HEK293 (cell line): ENCODE results near the gene CLTCL1.

Experiments
- CTCF ChIA-PET: fragments of 350-600 bp; formaldehyde crosslinking; extraction: SDS; loops from one replicate; lab custom pipeline; 2021; ENCODE audit warnings: antibody characterized with exemption; lab: Yijun Ruan, JAX
- POLR2A ChIA-PET: fragments of 300-600 bp; formaldehyde crosslinking; extraction: SDS; loops from one replicate; lab custom pipeline; 2020; ENCODE audit warnings: antibody characterized with exemption, inconsistent platforms; lab: Yijun Ruan, JAX
- H3K27ac ChIP-seq: fragments of 200-500 bp; sonication (Bioruptor generic); 2 replicates; pipeline ENCODE4 v1.5.1; 2014; ENCODE audit warnings: low read depth, low read length, control low read depth, inconsistent platforms; ENCODE audit errors: extremely low read depth
- H3K36me3 ChIP-seq, 2 experiments: fragments of 200-500 bp in 1 of 2; sonication (Bioruptor generic) in 1 of 2; 1 replicate in 1 of 2; 2 replicates in 1 of 2; pipeline ENCODE4 v1.5.1; 2014 to 2017; ENCODE audit warnings: inconsistent platforms in 2 of 2, low read length in 2 of 2; ENCODE audit not compliant: control insufficient read depth in 2 of 2, insufficient read depth in 1 of 2
- H3K4me1 ChIP-seq: fragments of 200-500 bp; sonication (Bioruptor generic); 2 replicates; pipeline ENCODE4 v1.5.1; 2014; ENCODE audit warnings: mild to moderate bottlenecking, low read length, inconsistent platforms; ENCODE audit not compliant: control insufficient read depth, insufficient read depth
- H3K4me3 ChIP-seq: 2 replicates; pipeline ENCODE4 v1.5.1; 2011; ENCODE audit warnings: low read depth, mild to moderate bottlenecking, control low read depth, low read length, moderate library complexity
- H3K9me3 ChIP-seq: fragments of 200-500 bp; sonication (Bioruptor generic); 2 replicates; pipeline ENCODE4 v1.5.1; 2014; ENCODE audit warnings: low read depth, low read length, inconsistent platforms; ENCODE audit not compliant: control insufficient read depth, insufficient read depth
- ELK4 ChIP-seq: IDR thresholded peaks from 2 replicates; pipeline ENCODE4 v1.6.1; 2011; ENCODE audit warnings: mild to moderate bottlenecking, low read depth, low read length, borderline replicate concordance
- KLF17 ChIP-seq: fragments of 450-650 bp; formaldehyde crosslinking; IDR thresholded peaks from 2 replicates; pipeline ENCODE4 v1.5.1; 2016; ENCODE audit warnings: missing biosample characterization, missing genetic modification characterization
- OSR2 ChIP-seq: fragments of 450-650 bp; formaldehyde crosslinking; IDR thresholded peaks from 2 replicates; pipeline ENCODE4 v1.5.1; 2016; ENCODE audit warnings: missing biosample characterization, missing genetic modification characterization
- PRDM4 ChIP-seq: fragments of 450-650 bp; formaldehyde crosslinking; IDR thresholded peaks from 2 replicates; pipeline ENCODE4 v1.5.1; 2017; ENCODE audit warnings: missing biosample characterization, missing genetic modification characterization
- SCRT1 ChIP-seq: fragments of 450-650 bp; formaldehyde crosslinking; IDR thresholded peaks from 2 replicates; pipeline ENCODE4 v1.5.1; 2016; ENCODE audit warnings: missing biosample characterization, missing genetic modification characterization, borderline replicate concordance
- TRIM28 ChIP-seq: IDR thresholded peaks from 2 replicates; pipeline ENCODE4 v1.6.1; 2011; ENCODE audit warnings: low read length, control low read depth, borderline replicate concordance
- ZBTB10 ChIP-seq: fragments of 450-650 bp; formaldehyde crosslinking; IDR thresholded peaks from 2 replicates; pipeline ENCODE4 v1.5.1; 2016; ENCODE audit warnings: missing biosample characterization, missing genetic modification characterization
- ZEB2 ChIP-seq: fragments of 450-650 bp; formaldehyde crosslinking; IDR thresholded peaks from 2 replicates; pipeline ENCODE4 v1.5.1; 2016; ENCODE audit warnings: missing biosample characterization, missing genetic modification characterization
- ZFP41 ChIP-seq: fragments of 450-650 bp; formaldehyde crosslinking; IDR thresholded peaks from 2 replicates; pipeline ENCODE4 v1.5.1; 2016; ENCODE audit warnings: missing biosample characterization, missing genetic modification characterization, borderline replicate concordance
- ZIC2 ChIP-seq: fragments of 450-650 bp; formaldehyde crosslinking; IDR thresholded peaks from 2 replicates; pipeline ENCODE4 v1.5.1; 2016; ENCODE audit warnings: missing biosample characterization, missing genetic modification characterization
- ZNF169 ChIP-seq: fragments of 450-650 bp; formaldehyde crosslinking; IDR thresholded peaks from 2 replicates; pipeline ENCODE4 v1.5.1; 2016; ENCODE audit warnings: missing biosample characterization, missing genetic modification characterization
- ZNF175 ChIP-seq: fragments of 450-650 bp; formaldehyde crosslinking; IDR thresholded peaks from 2 replicates; pipeline ENCODE4 v1.5.1; 2016; ENCODE audit warnings: missing biosample characterization, missing genetic modification characterization
- ZNF292 ChIP-seq: fragments of 450-650 bp; formaldehyde crosslinking; IDR thresholded peaks from 2 replicates; pipeline ENCODE4 v1.5.1; 2016; ENCODE audit warnings: low read depth, missing biosample characterization, missing genetic modification characterization, borderline replicate concordance
- ZNF354C ChIP-seq: fragments of 450-650 bp; formaldehyde crosslinking; IDR thresholded peaks from 2 replicates; pipeline ENCODE4 v1.5.1; 2016; ENCODE audit warnings: missing biosample characterization, missing genetic modification characterization, low read depth, borderline replicate concordance
- ZNF416 ChIP-seq: fragments of 450-650 bp; formaldehyde crosslinking; IDR thresholded peaks from 2 replicates; pipeline ENCODE4 v1.5.1; 2016; ENCODE audit warnings: missing biosample characterization, missing genetic modification characterization
- ZNF433 ChIP-seq: fragments of 450-650 bp; formaldehyde crosslinking; IDR thresholded peaks from 2 replicates; pipeline ENCODE4 v1.5.1; 2016; ENCODE audit warnings: missing biosample characterization, missing genetic modification characterization, low read depth
- ZNF558 ChIP-seq: fragments of 450-650 bp; formaldehyde crosslinking; IDR thresholded peaks from 2 replicates; pipeline ENCODE4 v1.5.1; 2016; ENCODE audit warnings: missing biosample characterization, missing genetic modification characterization
- ZNF610 ChIP-seq: fragments of 450-650 bp; formaldehyde crosslinking; IDR thresholded peaks from 2 replicates; pipeline ENCODE4 v1.5.1; 2016; ENCODE audit warnings: missing biosample characterization, missing genetic modification characterization, borderline replicate concordance
- ZNF747 ChIP-seq: fragments of 450-650 bp; formaldehyde crosslinking; IDR thresholded peaks from 2 replicates; pipeline ENCODE4 v1.5.1; 2016; ENCODE audit warnings: missing biosample characterization, missing genetic modification characterization
- ZNF768 ChIP-seq: fragments of 450-650 bp; formaldehyde crosslinking; IDR thresholded peaks from 2 replicates; pipeline ENCODE4 v1.5.1; 2018; ENCODE audit warnings: missing biosample characterization, mild to moderate bottlenecking, missing genetic modification characterization
- TF ChIP-seq, protein P1 (sequence below): sonication (generic); formaldehyde crosslinking; IDR thresholded peaks from 2 replicates; pipeline ENCODE4 v1.8.1; 2022; ENCODE audit warnings: mild to moderate bottlenecking, moderate library complexity, missing genetic modification reagents
- TF ChIP-seq, protein P2 (sequence below): fragments of 450-650 bp; formaldehyde crosslinking; IDR thresholded peaks from 2 replicates; pipeline ENCODE4 v1.5.1; 2016; ENCODE audit warnings: missing biosample characterization, missing genetic modification characterization

Gene CLTCL1

DNA sequence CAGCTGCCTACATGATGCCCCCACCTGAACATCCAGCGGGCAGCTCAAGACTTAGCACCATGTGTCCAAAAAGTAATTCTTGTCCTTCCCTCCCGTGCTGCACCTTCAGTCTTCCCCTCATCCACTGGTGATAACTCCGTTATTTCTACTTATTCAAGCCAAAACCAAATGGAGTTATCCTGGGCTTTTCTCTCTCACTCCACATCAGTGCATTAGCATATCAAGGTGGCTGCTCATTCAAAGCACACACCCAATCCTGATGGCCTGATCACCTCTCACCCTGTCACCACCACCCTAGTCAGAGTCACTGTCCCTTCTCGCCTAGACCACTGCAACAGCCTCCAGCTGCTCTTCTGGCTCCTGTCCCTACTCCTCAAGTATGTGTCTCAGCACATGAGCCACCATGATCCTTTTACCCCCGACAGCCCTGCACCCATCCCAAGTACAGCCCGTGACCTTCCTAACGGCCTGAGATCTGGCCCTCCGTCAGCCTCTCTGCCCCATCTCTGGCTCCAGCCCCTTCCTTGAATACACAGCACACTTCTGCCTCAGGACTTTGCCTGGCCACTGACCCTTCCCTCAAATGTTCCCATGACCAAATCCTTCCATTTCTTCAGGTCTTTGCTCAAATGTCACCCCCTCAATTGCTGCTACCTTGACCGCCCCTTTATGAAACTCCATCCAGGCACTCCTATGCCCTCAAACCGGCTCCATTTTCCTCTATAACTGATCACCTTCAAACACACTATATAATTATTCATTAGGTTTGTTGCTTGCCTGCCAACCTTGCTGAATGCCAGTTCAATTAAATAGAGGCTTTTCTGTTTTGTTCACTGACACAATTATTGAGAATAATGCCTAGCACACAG, 93.3 kb downstream of the CLTCL1 start:
- H3K9me3 ChIP-seq = no peaks in the 10 kb centered on the region
- peaks cover 0 to 47% of the 10 kb centered on the region in 2 experiments; a peak in 1 of 3 replicates for H3K36me3 ChIP-seq
- H3K4me3 ChIP-seq = no peak overlapping the region
- no peaks in the 10 kb centered on the region for H3K4me1 ChIP-seq
- POLR2A ChIA-PET = no interaction called here
- no peak overlapping the region for H3K27ac ChIP-seq
- TF ChIP-seq ZNF610 = no peak
- no peak for TF ChIP-seq KLF17 (tag by site-specific recombination)
- no peak for TF ChIP-seq ZNF558 (tag by site-specific recombination)
- TF ChIP-seq ZNF768 (tag by site-specific recombination) = no peak
- no peak for TF ChIP-seq TRIM28
- TF ChIP-seq ZFP41 (tag by site-specific recombination) = no peak
- TF ChIP-seq ZEB2 (tag by site-specific recombination) = no peak
- CTCF ChIA-PET = interaction anchor here (0.6 kb wide), 1 partner anchor 90 kb away, joined by 3 read pairs; no protein-coding TSS in a partner anchor

DNA sequence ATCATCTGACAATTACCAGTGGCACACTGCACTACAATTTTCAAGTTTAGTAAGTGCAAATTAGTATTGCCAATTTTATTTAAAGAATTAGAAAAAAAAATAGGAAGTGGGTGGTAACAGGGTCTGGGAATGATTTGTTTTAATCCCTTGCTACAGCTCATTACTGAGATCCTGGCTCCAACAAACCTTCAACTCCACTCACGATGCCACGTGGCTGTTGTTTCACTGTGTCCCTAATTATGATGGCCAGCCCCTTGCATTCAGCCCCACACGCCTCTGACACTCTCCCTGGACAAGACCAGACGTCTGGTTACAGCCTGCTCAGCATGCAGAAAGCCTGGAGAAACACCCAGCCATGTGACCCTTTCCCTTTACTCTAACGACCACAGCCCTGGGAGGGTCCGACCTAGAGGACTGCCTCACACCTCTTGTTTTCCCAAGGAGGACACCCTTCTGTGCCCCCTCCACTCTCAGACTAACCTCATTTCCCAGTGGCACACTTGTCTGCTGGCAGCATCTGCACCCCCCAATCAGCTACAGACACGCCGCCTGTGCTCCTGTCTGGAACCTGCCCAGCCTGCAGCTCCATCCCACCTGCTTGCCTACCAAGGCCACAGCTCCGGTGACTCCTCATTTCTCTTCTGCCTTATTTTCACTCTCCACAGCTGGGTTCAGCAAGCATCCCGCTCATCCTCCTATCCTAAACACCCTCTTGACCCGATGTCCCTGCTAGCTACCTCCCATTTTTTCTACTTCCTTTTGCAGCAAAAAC, 94.5 kb downstream of the CLTCL1 start:
- H3K27ac ChIP-seq = no peak overlapping the region
- TF ChIP-seq ELK4 = no peak
- TF ChIP-seq ZNF416 (tag by site-specific recombination) = no peak
- TF ChIP-seq PRDM4 (tag by site-specific recombination) = no peak
- TF ChIP-seq SCRT1 (tag by site-specific recombination) = no peak
- TF ChIP-seq, protein P1, sequence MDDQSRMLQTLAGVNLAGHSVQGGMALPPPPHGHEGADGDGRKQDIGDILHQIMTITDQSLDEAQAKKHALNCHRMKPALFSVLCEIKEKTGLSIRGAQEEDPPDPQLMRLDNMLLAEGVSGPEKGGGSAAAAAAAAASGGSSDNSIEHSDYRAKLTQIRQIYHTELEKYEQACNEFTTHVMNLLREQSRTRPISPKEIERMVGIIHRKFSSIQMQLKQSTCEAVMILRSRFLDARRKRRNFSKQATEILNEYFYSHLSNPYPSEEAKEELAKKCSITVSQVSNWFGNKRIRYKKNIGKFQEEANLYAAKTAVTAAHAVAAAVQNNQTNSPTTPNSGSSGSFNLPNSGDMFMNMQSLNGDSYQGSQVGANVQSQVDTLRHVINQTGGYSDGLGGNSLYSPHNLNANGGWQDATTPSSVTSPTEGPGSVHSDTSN (CRISPR knock-in tag) = no peak
- TF ChIP-seq OSR2 (tag by site-specific recombination) = no peak
- TF ChIP-seq ZBTB10 = no peak
- TF ChIP-seq ZNF433 = no peak
- no peak for TF ChIP-seq ZNF175 (tag by site-specific recombination)
- TF ChIP-seq ZEB2 (tag by site-specific recombination) = no peak
- TF ChIP-seq TRIM28 = no peak
- TF ChIP-seq ZIC2 (tag by site-specific recombination) = no peak
- TF ChIP-seq ZNF747 (tag by site-specific recombination) = no peak
- TF ChIP-seq, protein P2, sequence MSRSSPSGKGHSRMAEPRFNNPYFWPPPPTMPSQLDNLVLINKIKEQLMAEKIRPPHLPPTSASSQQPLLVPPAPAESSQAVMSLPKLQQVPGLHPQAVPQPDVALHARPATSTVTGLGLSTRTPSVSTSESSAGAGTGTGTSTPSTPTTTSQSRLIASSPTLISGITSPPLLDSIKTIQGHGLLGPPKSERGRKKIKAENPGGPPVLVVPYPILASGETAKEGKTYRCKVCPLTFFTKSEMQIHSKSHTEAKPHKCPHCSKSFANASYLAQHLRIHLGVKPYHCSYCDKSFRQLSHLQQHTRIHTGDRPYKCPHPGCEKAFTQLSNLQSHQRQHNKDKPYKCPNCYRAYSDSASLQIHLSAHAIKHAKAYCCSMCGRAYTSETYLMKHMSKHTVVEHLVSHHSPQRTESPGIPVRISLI (tag by site-specific recombination) = no peak
- no peak for TF ChIP-seq ZNF169 (tag by site-specific recombination)
- no peak for TF ChIP-seq ZNF292 (tag by site-specific recombination)
- no peak for TF ChIP-seq ZNF354C (tag by site-specific recombination)
- TF ChIP-seq, all 188 proteins: peak for 0
- Histone ChIP-seq H3K9me3 (no peaks in the 10 kb centered on the region), H3K4me3 (no peak overlapping the region), H3K36me3 (peaks cover 0 to 53% of the 10 kb centered on the region in 2 experiments; a peak in 1 of 3 replicates), H3K4me1 (no peaks in the 10 kb centered on the region)
- POLR2A ChIA-PET = interaction anchor here (1.5 kb wide), 1 partner anchor 18 kb away, joined by 3 read pairs; no protein-coding TSS in a partner anchor
- CTCF ChIA-PET = interaction anchor here (0.6 to 1.1 kb wide), 2 partner anchors 18 to 89 kb away, joined by 3 read pairs; partner anchors contain the start of gene SLC25A1
